Heart right ventricle (tissue), 16 donors: ENCODE measurements around the gene RMI1. TPM values are rescaled to one million over a fixed set of nuclear protein-coding genes. Genes with fewer than 3 reads are reported as not detected.
A peak's percentile ranks its signal among the peaks of the same experiment; 100 is the strongest.

Experiments
- ATAC-seq, 8 donors: fragments of 200-7000 bp; cut with Tn5 transposase; one replicate each; pipeline ENCODE4 v1.9.1; 2020; ENCODE audit warnings: mild to moderate bottlenecking in 8 of 8, moderate library complexity in 8 of 8, moderate number of reproducible peaks in 1 of 8
- DNase-seq, 2 donors: peaks; one replicate each; pipeline ENCODE4 v3.0.0-alpha.2; 2020
- H3K27ac ChIP-seq, 10 donors: fragments of 200-600 bp; sonication (generic) in 2 of 10; one replicate each; pipeline versions ENCODE4 v1.5.0 to v1.8.0; 2020 to 2022; ENCODE audit warnings: mild to moderate bottlenecking in 3 of 10
- H3K27me3 ChIP-seq, 7 donors: fragments of 200-600 bp; one replicate each; pipeline ENCODE4 v1.8.0; 2021 to 2022; ENCODE audit warnings: mild to moderate bottlenecking in 2 of 7
- H3K36me3 ChIP-seq, 9 donors: fragments of 200-600 bp; sonication (generic) in 1 of 9; one replicate each; pipeline versions ENCODE4 v1.5.0 to v1.8.0; 2020 to 2022; ENCODE audit warnings: mild to moderate bottlenecking in 2 of 9
- H3K4me1 ChIP-seq, 9 donors: fragments of 200-600 bp; sonication (generic) in 1 of 9; one replicate each; pipeline versions ENCODE4 v1.5.0 to v1.8.0; 2020 to 2022; ENCODE audit warnings: mild to moderate bottlenecking in 4 of 9
- H3K4me3 ChIP-seq, 10 donors: fragments of 200-600 bp; sonication (generic) in 2 of 10; one replicate each; pipeline versions ENCODE4 v1.5.0 to v1.8.0; 2020 to 2022; ENCODE audit warnings: mild to moderate bottlenecking in 7 of 10, moderate library complexity in 2 of 10
- H3K9me3 ChIP-seq, 11 donors: fragments of 200-600 bp in 10 of 11; sonication (generic) in 2 of 11; one replicate each; pipeline versions ENCODE4 v1.5.0 to v1.8.0; 2013 to 2022; ENCODE audit warnings: mild to moderate bottlenecking in 2 of 11, control low read depth in 1 of 11, moderate library complexity in 1 of 11
- WGBS, 2 donors: extraction: QIAGEN DNeasy Blood & Tissue Kit; methylation state at CpG; one replicate each; pipeline ENCODE4 v1.1.7; 2013; ENCODE audit warnings: inconsistent platforms in 1 of 2; 5-methylcytosine and 5-hydroxymethylcytosine counted together
- intact Hi-C, 10 donors: fragments of 100-400 bp; cut with DNase I; formaldehyde crosslinking; loops; one replicate each; pipeline versions ENCODE4 v1.11.1 to v1.14.2; 2022
- polyA plus RNA-seq, 2 donors: library from polyadenylated mRNA; stranded (reverse); fragments of 200-250 nt; gene quantifications; one replicate each; pipeline ENCODE4 v1.2.3, GENCODE V29; 2013
- total RNA-seq, 10 donors: library from RNA; stranded (reverse); fragmentation: NEBNext Ultra II Directional in 3 of 10; extraction: Animal tissue kit (Norgen Biotek cat#: 25700) in 3 of 10; gene quantifications; one replicate each; pipeline versions ENCODE4 v1.2.1 to v1.2.4, GENCODE V29; 2021 to 2023
- TF ChIP-seq, protein P1 (sequence below), 9 donors: fragments of 200-600 bp; sonication (generic) in 2 of 9; IDR thresholded peaks; one replicate each; pipeline versions ENCODE4 v1.5.0 to v1.8.0; 2021 to 2022; ENCODE audit warnings: antibody characterized with exemption in 9 of 9, mild to moderate bottlenecking in 5 of 9, moderate library complexity in 1 of 9
- donor health status: Arrhythmogenic right ventricular cardiomyopathy.
- donor health status: ischemic (EF 13 %, LVEDD 7.1; RV severe dilation, severe dysfunction).
- donor health status: healthy with polysubstance abuse.
- donor health status: DM: no; HTN: yes; CAD: no.
- donor health status: DM: no; HTN: no; CAD: no.
- donor health status: ischemic (EF 25% LVEDD 6.9; RV normal size, moderate dysfunction).
- donor health status: ischemic (EF 25% LVEDD 5.7; RV mildly dilated, moderate dysfunction).
- donor health status: healthy.
- donor health status: DM: yes; HTN: yes; CAD: no.
- donor health status: Ischemic cardiomyopathy.
- donor health status: ischemic (EF 35%, LVEDD 5.7; RV mildly dilated, moderate dysfunction).
- donor health status: nonischemic (EF 11% LVEDD 7.7; RV severe dilation, severe dysfunction).
- donor health status: DM: yes; HTN: yes; CAD: no.
- donor health status: PGD.
- donor health status: ischemic (EF 29% LVEDD 5.4; RV normal size, mild dysfunction).
- donor health status: nonischemic (EF 23%, LVEDD 6.1; RV moderate dilation, normal function).

Gene RMI1
- total and polyA plus RNA-seq, 12 donors, result 2.4 to 9.7 (median 5.4) TPM

DNA sequence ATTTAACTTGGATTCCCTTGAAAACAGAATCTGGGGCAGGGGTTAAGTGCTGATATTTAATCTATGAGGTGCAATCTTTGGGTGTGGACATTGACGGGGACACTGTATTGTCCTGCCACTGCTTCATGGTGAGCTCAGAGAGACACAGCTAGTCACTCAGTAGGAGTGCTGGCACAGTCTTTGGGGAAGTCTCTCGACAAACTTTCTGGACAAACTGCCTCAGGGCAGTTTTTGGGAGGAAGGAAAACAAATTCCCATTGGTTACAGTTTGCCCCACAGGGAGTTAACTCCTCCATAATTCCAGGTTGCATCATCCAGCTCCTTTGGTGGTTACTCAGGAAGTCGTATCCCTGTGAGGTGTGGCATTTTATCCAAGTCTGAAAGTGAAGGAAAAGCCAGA, 18.4 kb upstream of the RMI1 start:
- H3K4me1 ChIP-seq, result peaks cover 0 to 9% (median 3%) of the 10 kb centered on the region in 9 donors
- H3K36me3 ChIP-seq, result peaks cover 0 to 14% (median 2%) of the 10 kb centered on the region in 9 donors
- intact Hi-C loops, result no loop called here
- ATAC-seq, result no peak
- H3K27me3 ChIP-seq, result no peaks in the 10 kb centered on the region
- H3K9me3 ChIP-seq, result no peaks in the 10 kb centered on the region
- TF ChIP-seq, protein P1, sequence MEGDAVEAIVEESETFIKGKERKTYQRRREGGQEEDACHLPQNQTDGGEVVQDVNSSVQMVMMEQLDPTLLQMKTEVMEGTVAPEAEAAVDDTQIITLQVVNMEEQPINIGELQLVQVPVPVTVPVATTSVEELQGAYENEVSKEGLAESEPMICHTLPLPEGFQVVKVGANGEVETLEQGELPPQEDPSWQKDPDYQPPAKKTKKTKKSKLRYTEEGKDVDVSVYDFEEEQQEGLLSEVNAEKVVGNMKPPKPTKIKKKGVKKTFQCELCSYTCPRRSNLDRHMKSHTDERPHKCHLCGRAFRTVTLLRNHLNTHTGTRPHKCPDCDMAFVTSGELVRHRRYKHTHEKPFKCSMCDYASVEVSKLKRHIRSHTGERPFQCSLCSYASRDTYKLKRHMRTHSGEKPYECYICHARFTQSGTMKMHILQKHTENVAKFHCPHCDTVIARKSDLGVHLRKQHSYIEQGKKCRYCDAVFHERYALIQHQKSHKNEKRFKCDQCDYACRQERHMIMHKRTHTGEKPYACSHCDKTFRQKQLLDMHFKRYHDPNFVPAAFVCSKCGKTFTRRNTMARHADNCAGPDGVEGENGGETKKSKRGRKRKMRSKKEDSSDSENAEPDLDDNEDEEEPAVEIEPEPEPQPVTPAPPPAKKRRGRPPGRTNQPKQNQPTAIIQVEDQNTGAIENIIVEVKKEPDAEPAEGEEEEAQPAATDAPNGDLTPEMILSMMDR (IDR thresholded peaks at IDR 0.05), result no peak
- 51 to 60% methylated on average over 3 of the region's 3 CpGs for WGBS, 2 donors
- H3K4me3 ChIP-seq, result no peak overlapping the region
- no peak for DNase-seq
- no peak overlapping the region for H3K27ac ChIP-seq

DNA sequence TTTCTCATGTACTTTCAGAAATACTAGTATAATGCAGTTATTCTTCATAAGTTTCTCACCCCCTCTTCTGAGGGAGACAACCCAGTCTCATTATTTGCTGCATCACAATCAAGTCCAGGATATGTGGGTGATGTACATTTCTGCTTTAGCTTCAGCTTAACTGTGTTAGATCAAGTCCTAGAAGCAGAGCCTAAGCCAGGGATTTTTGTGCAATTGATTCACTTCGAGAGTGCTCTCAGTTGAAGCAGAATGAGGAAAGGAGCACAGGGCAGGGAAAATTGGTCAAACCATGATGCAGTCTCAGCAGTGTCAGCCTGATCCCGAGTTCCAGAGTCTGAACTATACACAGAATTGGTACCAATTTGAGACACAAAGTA, 15.6 kb upstream of the RMI1 start:
- TF ChIP-seq, protein P1 (IDR thresholded peaks at IDR 0.05), result no peak
- peaks cover 0 to 42% (median 24%) of the 10 kb centered on the region in 9 donors for H3K36me3 ChIP-seq
- peaks cover 0 to 5% (median 0%) of the 10 kb centered on the region in 9 donors for H3K4me1 ChIP-seq
- intact Hi-C loops, result no loop called here
- no peak overlapping the region for H3K27ac ChIP-seq
- 57 to 60% methylated on average over 2 of the region's 2 CpGs for WGBS, 2 donors
- no peak overlapping the region for H3K4me3 ChIP-seq
- ATAC-seq (peak in 2 of 8 donors; percentile 16 to 20), DNase-seq (no peak)
- no peaks in the 10 kb centered on the region for H3K9me3 ChIP-seq
- no peaks in the 10 kb centered on the region for H3K27me3 ChIP-seq

DNA sequence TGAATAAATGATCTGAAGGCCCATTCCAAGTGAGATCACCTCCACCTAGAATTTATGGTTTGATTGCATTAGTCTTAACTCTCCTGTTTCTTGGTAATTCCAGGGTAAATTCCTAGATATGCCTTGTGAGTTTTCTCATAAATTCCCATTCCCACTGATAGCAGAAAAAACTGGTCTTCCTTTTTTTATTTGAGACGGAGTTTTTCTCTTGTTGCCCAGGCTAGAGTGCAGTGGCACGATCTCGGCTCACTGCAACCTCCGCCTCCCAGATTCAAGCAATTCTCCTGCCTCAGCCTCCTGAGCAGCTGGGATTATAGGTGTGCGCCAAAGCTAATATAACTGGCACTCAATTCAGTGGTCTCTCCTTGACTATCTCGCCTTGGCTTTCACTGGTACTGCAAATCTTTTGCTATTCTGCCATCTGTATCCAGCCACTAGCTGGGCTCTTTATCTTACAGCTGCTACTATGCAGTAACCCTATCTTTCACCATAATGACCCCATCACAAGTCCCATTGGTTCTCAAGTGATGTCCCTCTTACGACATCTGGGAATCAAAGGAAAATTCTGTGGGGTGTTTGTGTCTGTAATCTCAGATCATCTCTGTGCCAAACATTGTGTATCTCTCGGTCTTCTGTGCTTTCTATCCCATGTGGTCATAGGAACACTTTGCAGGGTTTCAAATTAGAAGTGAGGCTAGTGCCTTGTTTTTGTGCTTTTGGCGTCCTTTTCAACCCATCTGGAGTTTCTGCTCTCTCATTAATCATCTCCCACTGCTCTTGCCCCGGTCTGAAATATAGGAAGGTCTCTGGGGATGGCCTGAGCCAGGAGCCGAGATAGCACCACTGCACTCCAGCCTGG, 15.0 kb upstream of the RMI1 start:
- H3K9me3 ChIP-seq, result no peaks in the 10 kb centered on the region
- no peaks in the 10 kb centered on the region for H3K27me3 ChIP-seq
- H3K4me3 ChIP-seq, result no peak overlapping the region
- TF ChIP-seq, protein P1 (IDR thresholded peaks at IDR 0.05), result no peak
- H3K27ac ChIP-seq, result peak overlapping the region in 1 of 10 donors; percentile 10
- peaks cover 0 to 5% (median 0%) of the 10 kb centered on the region in 9 donors for H3K4me1 ChIP-seq
- 65 to 68% methylated on average over 11 of the region's 11 CpGs for WGBS, 2 donors
- ATAC-seq (peak; percentile 23 to 65 (median 40)), DNase-seq (no peak)
- intact Hi-C loops, result no loop called here
- peaks cover 0 to 48% (median 30%) of the 10 kb centered on the region in 9 donors for H3K36me3 ChIP-seq

DNA sequence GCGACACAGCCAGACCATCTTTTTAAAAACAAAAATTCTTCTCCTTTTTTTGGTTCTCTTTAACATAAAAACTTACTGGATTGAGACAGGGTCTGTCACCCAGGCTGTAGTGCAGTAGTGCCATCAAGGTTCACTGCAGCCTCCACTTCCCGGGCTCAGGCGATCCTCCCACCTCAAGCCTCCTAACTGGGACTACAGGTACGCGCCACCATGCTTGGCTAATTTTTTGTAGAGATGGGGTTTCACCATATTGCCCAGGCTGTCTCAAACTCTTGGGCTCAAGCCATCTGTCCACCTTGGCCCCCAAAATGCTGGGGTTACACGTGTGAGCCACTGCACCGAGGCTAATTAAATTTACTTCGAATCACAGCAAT, 14.4 kb upstream of the RMI1 start:
- H3K9me3 ChIP-seq, result no peaks in the 10 kb centered on the region
- peak in 6 of 8 donors; percentile 12 to 41 (median 32) for ATAC-seq
- TF ChIP-seq, protein P1 (IDR thresholded peaks at IDR 0.05), result no peak
- DNase-seq, result no peak
- H3K4me1 ChIP-seq, result peaks cover 0 to 5% (median 0%) of the 10 kb centered on the region in 9 donors
- intact Hi-C loops, result no loop called here
- no peaks in the 10 kb centered on the region for H3K27me3 ChIP-seq
- WGBS, 2 donors, result 85 to 89% methylated on average over 8 of the region's 8 CpGs
- H3K4me3 ChIP-seq, result no peak overlapping the region
- peaks cover 0 to 54% (median 37%) of the 10 kb centered on the region in 9 donors for H3K36me3 ChIP-seq
- peak overlapping the region in 1 of 10 donors; percentile 10 for H3K27ac ChIP-seq
